ENCODE data around the gene SMARCA1. TPM values are rescaled to one million over a fixed set of nuclear protein-coding genes. Genes with fewer than 3 reads are reported as not detected.

Gene SMARCA1
- total RNA-seq, 1 donor from 2014 or later: 38.9 TPM

DNA sequence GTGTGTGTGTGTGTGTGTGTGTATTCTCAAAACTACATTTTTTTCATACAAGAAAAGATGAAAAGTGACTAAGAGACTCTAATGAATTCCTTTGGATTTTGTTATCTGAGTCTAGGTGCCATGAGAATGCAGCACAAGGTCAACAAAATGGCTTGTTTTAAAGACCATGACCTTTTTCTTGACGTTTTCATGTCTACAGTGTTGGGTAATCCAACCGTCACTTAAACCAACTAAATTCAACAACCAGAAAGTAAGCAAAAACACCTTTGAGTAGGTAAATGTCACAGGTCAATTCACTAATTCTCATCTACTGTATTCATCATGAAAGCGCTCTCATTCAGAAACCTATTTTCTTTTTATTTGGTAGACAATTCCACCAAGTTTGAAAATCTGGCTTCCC, 3.1 kb downstream of the SMARCA1 start:
- no peak for DNase-seq (ENCODE audit: low read depth)
- no peak overlapping the region for H3K4me3 ChIP-seq (ENCODE audit: low read depth, low read length)
- TF ChIP-seq, protein P1, sequence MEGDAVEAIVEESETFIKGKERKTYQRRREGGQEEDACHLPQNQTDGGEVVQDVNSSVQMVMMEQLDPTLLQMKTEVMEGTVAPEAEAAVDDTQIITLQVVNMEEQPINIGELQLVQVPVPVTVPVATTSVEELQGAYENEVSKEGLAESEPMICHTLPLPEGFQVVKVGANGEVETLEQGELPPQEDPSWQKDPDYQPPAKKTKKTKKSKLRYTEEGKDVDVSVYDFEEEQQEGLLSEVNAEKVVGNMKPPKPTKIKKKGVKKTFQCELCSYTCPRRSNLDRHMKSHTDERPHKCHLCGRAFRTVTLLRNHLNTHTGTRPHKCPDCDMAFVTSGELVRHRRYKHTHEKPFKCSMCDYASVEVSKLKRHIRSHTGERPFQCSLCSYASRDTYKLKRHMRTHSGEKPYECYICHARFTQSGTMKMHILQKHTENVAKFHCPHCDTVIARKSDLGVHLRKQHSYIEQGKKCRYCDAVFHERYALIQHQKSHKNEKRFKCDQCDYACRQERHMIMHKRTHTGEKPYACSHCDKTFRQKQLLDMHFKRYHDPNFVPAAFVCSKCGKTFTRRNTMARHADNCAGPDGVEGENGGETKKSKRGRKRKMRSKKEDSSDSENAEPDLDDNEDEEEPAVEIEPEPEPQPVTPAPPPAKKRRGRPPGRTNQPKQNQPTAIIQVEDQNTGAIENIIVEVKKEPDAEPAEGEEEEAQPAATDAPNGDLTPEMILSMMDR (conservative IDR thresholded peaks at IDR 0.05; ENCODE audit: low read depth, low read length): no peak

DNA sequence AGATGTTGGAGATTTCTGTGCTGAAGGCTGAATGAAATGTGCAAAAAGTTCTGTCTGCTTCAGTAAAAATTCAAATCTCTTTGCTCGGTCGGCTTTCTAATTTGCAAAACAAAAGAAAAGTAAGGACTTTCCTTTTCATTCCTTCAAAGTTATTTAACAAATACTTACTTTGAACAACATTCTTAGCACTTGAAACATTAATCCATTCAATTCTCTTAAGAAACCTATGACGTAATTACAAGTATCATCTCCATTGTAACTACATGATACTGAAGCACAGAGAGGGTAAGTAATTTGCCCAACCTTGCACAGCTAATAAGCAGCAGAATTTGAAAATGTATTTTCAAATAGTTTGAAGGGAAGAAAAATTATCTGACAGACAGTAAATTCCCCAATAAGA, 6.9 kb downstream of the SMARCA1 start:
- no peak overlapping the region for H3K4me3 ChIP-seq (ENCODE audit: low read depth, low read length)
- TF ChIP-seq, protein P1 (conservative IDR thresholded peaks at IDR 0.05; ENCODE audit: low read depth, low read length): no peak
- DNase-seq (ENCODE audit: low read depth): no peak

DNA sequence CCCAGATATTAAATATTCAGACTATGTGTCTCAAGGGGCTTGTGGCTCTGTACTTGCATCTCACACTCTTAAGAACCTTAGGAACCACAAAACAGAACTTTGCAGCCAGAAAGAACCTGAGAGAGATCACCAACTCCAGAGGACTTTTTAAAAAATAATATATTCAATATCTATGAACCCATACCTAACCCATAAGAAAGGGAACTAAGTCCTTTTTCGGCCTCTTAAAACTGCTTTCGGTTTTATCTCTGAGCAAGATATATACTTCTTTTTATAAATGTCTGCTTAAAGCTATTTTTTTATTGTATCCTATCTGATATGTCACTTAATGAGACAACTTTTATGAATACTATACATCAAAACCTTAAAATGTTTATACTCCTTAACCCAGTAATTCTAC, 10.9 kb downstream of the SMARCA1 start:
- DNase-seq (ENCODE audit: low read depth): no peak
- TF ChIP-seq, protein P1 (conservative IDR thresholded peaks at IDR 0.05; ENCODE audit: low read depth, low read length): no peak

DNA sequence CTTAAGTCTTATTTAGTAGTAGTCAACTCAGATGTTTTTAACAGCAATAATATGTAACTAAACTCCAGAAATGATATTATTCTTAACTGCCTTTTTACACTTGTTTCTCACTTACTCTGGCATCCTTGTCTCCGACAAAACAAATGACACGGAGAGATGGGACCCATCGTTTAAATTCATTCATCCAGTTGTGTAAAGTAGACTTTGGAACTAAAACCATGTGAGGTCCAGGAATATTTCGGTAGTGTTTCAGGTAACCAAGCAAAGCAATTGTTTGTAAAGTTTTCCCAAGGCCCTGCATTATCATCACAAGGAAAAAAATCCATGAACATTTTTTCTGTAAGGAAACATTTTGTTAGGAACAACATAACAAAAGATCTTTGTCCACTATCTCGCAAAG, 11.6 kb downstream of the SMARCA1 start:
- no peak for DNase-seq (ENCODE audit: low read depth)
- TF ChIP-seq, protein P1 (conservative IDR thresholded peaks at IDR 0.05; ENCODE audit: low read depth, low read length): no peak
- H3K4me3 ChIP-seq (ENCODE audit: low read depth, low read length): no peak overlapping the region

More for the DNA sequence above, 10.9 kb downstream of the SMARCA1 start:
- no peak overlapping the region for H3K4me3 ChIP-seq (ENCODE audit: low read depth, low read length)

DNA sequence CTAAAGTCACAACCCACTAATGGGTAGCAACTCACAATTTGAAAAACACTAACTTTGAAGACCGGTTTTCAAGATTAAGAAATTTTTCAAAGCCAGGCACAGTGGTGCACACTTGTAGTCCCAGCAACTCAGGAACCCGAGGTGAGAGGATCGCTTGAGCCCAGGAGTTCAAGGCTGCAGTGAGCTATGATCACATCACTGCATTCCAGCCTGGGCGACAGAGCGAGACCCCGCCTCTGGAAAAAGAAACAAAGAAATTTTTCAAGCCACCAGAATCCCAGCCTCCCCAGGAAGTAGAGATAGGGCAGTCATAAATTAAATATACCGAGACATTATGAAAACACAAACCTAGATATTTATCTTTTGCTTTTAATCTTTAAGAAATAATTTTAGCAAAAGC, 13.0 kb downstream of the SMARCA1 start:
- no peak overlapping the region for H3K4me3 ChIP-seq (ENCODE audit: low read depth, low read length)
- TF ChIP-seq, protein P1 (conservative IDR thresholded peaks at IDR 0.05; ENCODE audit: low read depth, low read length): no peak
- no peak for DNase-seq (ENCODE audit: low read depth)

DNA sequence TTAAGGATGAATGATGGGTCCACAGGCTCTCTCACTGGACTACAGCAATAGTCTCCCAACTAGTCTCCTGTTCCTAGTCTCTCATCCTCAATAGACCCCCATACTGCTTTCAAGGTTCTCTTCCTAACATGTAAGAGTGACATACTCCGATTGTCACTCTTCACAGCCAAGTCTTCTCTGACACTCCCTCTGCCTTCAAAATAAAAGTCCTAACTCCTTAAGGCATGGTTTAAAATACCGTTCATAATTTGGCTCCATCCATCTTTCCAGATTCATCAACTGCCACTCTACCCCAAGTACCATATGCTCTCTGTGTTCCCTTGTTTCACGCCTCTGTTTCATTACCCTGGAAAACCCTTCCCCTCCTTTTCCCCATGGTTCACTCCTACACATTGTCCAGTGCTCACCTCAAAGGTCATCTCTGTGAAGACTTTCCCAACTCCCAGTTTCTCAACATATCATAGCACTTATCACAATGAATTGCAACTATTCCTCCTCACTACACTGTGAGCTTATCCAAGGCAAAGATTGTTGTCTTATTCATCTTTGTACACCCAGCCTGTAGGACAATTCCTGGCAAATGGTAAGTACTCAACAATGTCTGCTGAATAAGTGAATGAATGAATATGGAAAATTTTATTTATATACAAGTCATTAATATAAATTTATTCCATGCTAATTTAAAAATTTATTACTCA, 26.0 kb downstream of the SMARCA1 start:
- no peak for DNase-seq (ENCODE audit: low read depth)
- TF ChIP-seq, protein P1 (conservative IDR thresholded peaks at IDR 0.05; ENCODE audit: low read depth, low read length): no peak
- no peak overlapping the region for H3K4me3 ChIP-seq (ENCODE audit: low read depth, low read length)

DNA sequence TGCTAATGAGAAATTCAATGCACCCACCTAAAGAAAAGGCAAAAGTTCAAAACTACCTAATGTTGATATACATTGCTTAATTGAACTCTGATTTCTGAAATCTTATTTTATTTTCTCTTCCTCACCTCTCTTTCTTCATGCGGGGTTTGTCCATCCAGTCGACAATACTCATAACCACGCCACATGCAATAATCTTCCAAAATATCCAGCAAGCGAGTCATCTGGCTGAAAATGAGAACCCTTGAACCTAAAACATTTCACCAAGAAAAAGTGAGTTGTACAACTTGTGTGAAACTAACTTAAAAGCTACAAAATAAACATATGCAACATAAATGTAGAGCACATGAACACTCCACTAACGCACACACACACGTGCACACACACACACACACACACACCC, 26.7 kb downstream of the SMARCA1 start:
- no peak overlapping the region for H3K4me3 ChIP-seq (ENCODE audit: low read depth, low read length)
- TF ChIP-seq, protein P1 (conservative IDR thresholded peaks at IDR 0.05; ENCODE audit: low read depth, low read length): no peak
- DNase-seq (ENCODE audit: low read depth): no peak

Measured in epithelial cell of proximal tubule (primary cell).